SK-N-SH (cell line): ENCODE results near the gene ROBO1. TPM values are rescaled to one million over a fixed set of nuclear protein-coding genes. Genes with fewer than 3 reads are reported as not detected.

Experiments used
- CTCF ChIA-PET: fragments of 300-600, 350-600 bp; formaldehyde crosslinking; extraction: SDS; loops from one replicate; lab custom pipeline; 2021; lab: Yijun Ruan, JAX
- POLR2A ChIA-PET: fragments of 350-600 bp; sonication (Branson Sonifier 250); formaldehyde crosslinking; extraction: SDS; loops from one replicate; lab custom pipeline; 2020; ENCODE audit warnings: antibody characterized with exemption, inconsistent platforms; lab: Yijun Ruan, JAX
- DNase-seq: peaks from one replicate; pipeline ENCODE4 v3.0.0; 2012
- H2AFZ ChIP-seq: fragments of 200-600 bp; sonication (generic); 2 replicates; pipeline ENCODE4 v1.8.1; 2016; ENCODE audit warnings: antibody characterized with exemption, mild to moderate bottlenecking, low read depth
- H3F3A ChIP-seq: fragments of 200-600 bp; sonication (generic); replicated peaks from 2 replicates; pipeline ENCODE3; 2016; ENCODE audit warnings: antibody characterized with exemption, mild to moderate bottlenecking; ENCODE audit not compliant: insufficient read depth
- H3K27ac ChIP-seq, 2 experiments: fragments of 200-500 bp in 1 of 2; fragments of 200-600 bp in 1 of 2; sonication (Bioruptor generic) in 1 of 2; sonication (generic), shearing (Covaris generic) in 1 of 2; 2 replicates each; pipeline versions ENCODE4 v1.5.1 to v1.6.1; 2014 to 2016; ENCODE audit warnings: low read depth in 2 of 2, inconsistent platforms in 1 of 2, low read length in 1 of 2, mild to moderate bottlenecking in 1 of 2, mixed read lengths in 1 of 2
- H3K27me3 ChIP-seq: fragments of 200-600 bp; sonication (generic), shearing (Covaris generic); 2 replicates; pipeline ENCODE4 v1.6.1; 2016; ENCODE audit warnings: mixed run types; ENCODE audit not compliant: insufficient read depth
- H3K36me3 ChIP-seq, 2 experiments: fragments of 200-500 bp in 1 of 2; fragments of 200-600 bp in 1 of 2; sonication (Bioruptor generic) in 1 of 2; sonication (generic) in 1 of 2; replicated peaks in 1 of 2; 2 replicates each; pipeline versions ENCODE3 to v1.5.1; 2014 to 2016; ENCODE audit warnings: low read length in 1 of 2, mild to moderate bottlenecking in 1 of 2; ENCODE audit not compliant: insufficient read depth in 2 of 2, control insufficient read depth in 1 of 2
- H3K4me1 ChIP-seq, 2 experiments: fragments of 200-500 bp in 1 of 2; fragments of 200-600 bp in 1 of 2; sonication (Bioruptor generic) in 1 of 2; sonication (generic), shearing (Covaris generic) in 1 of 2; 2 replicates each; pipeline versions ENCODE4 v1.5.1 to v1.6.1; 2014 to 2016; ENCODE audit warnings: low read depth in 1 of 2, low read length in 1 of 2, mixed run types in 1 of 2; ENCODE audit not compliant: insufficient read depth in 2 of 2, control insufficient read depth in 1 of 2
- H3K4me2 ChIP-seq: fragments of 200-600 bp; sonication (generic), shearing (Covaris generic); 2 replicates; pipeline ENCODE4 v1.6.1; 2017; ENCODE audit warnings: mixed run types
- H3K4me3 ChIP-seq, 2 experiments: fragments of 200-500 bp in 1 of 2; fragments of 200-600 bp in 1 of 2; sonication (Bioruptor generic) in 1 of 2; sonication (generic), shearing (Covaris generic) in 1 of 2; 2 replicates each; pipeline versions ENCODE4 v1.5.1 to v1.8.1; 2014 to 2016; ENCODE audit warnings: low read depth in 2 of 2, inconsistent platforms in 1 of 2, low read length in 1 of 2, mild to moderate bottlenecking in 1 of 2, mixed read lengths in 1 of 2, moderate library complexity in 1 of 2
- H3K79me2 ChIP-seq: fragments of 200-600 bp; sonication (generic); 2 replicates; pipeline ENCODE4 v1.8.1; 2017; ENCODE audit warnings: mild to moderate bottlenecking; ENCODE audit not compliant: insufficient read depth
- H3K9ac ChIP-seq: fragments of 200-600 bp; sonication (generic); 2 replicates; pipeline ENCODE4 v1.6.1; 2017; ENCODE audit warnings: mixed run types
- H3K9me2 ChIP-seq: fragments of 200-600 bp; sonication (generic); 2 replicates; pipeline ENCODE4 v1.6.1; 2017; ENCODE audit warnings: mixed run types
- H3K9me3 ChIP-seq: fragments of 200-600 bp; sonication (generic); 2 replicates; pipeline ENCODE4 v1.6.1; 2017; ENCODE audit warnings: mixed run types, mild to moderate bottlenecking, moderate library complexity
- H4K20me1 ChIP-seq: fragments of 200-600 bp; sonication (generic); 2 replicates; pipeline ENCODE4 v1.6.1; 2017; ENCODE audit warnings: mild to moderate bottlenecking, mixed run types; ENCODE audit not compliant: insufficient read depth
- EZH2phosphoT487 ChIP-seq: fragments of 200-600 bp; sonication (generic); IDR thresholded peaks from 2 replicates; pipeline ENCODE4 v1.6.1; 2017; ENCODE audit warnings: low read depth, mixed run types, mild to moderate bottlenecking, antibody characterized with exemption, moderate library complexity, borderline replicate concordance
- FOXM1 ChIP-seq: IDR thresholded peaks from 2 replicates; pipeline ENCODE4 v1.4.0; 2012; ENCODE audit warnings: low read depth, mild to moderate bottlenecking
- GABPA ChIP-seq: IDR thresholded peaks from 2 replicates; pipeline ENCODE4 v1.4.0; 2012; ENCODE audit warnings: low read depth, mild to moderate bottlenecking
- GATA2 ChIP-seq: sonication (generic); formaldehyde crosslinking; IDR thresholded peaks from 2 replicates; pipeline ENCODE4 v1.5.0; 2020; ENCODE audit warnings: mild to moderate bottlenecking, missing genetic modification reagents
- MEF2A ChIP-seq: IDR thresholded peaks from 2 replicates; pipeline ENCODE4 v1.4.0; 2012; ENCODE audit warnings: low read depth, borderline replicate concordance
- NRF1 ChIP-seq: IDR thresholded peaks from 2 replicates; pipeline ENCODE4 v1.6.1; 2012; ENCODE audit warnings: low read depth, mild to moderate bottlenecking, low read length
- POLR2AphosphoS5 ChIP-seq: IDR thresholded peaks from 2 replicates; pipeline ENCODE4 v1.6.1; 2012; ENCODE audit warnings: low read depth, low read length
- RAD21 ChIP-seq: IDR thresholded peaks from 2 replicates; pipeline ENCODE4 v1.6.1; 2012; ENCODE audit warnings: mild to moderate bottlenecking, low read length
- RCOR1 ChIP-seq: fragments of 150-350 bp; IDR thresholded peaks from 2 replicates; pipeline ENCODE4 v1.6.1; 2017; ENCODE audit warnings: antibody characterized with exemption, low read length
- SIN3A ChIP-seq: IDR thresholded peaks from 2 replicates; pipeline ENCODE4 v1.6.1; 2012; ENCODE audit warnings: low read depth, mild to moderate bottlenecking, low read length, moderate library complexity, borderline replicate concordance
- SMC3 ChIP-seq: IDR thresholded peaks from 2 replicates; pipeline ENCODE4 v1.6.1; 2012; ENCODE audit warnings: low read depth, low read length, improper control_type of control experiment
- TEAD4 ChIP-seq: IDR thresholded peaks from 2 replicates; pipeline ENCODE4 v1.4.0; 2012; ENCODE audit warnings: mild to moderate bottlenecking, borderline replicate concordance; ENCODE audit not compliant: insufficient read depth
- YY1 ChIP-seq: IDR thresholded peaks from 2 replicates; pipeline ENCODE4 v1.4.0; 2012; ENCODE audit warnings: low read depth, mild to moderate bottlenecking
- WGBS: methylation state at CpG from one replicate; pipeline ENCODE4 v1.1.6; 2017; ENCODE audit warnings: low lambda C conversion rate; 5-methylcytosine and 5-hydroxymethylcytosine counted together
- polyA plus RNA-seq, 3 experiments: library from polyadenylated mRNA; depleted of rRNA; stranded (reverse); fragments of >200 nt; gene quantifications; 2 replicates each; pipeline ENCODE4 v1.2.3, GENCODE V29; 2012
- TF ChIP-seq, protein P1 (sequence below): IDR thresholded peaks from 2 replicates; pipeline ENCODE4; 2012
- TF ChIP-seq, protein P2 (sequence below): fragments of 150-350 bp; IDR thresholded peaks from 2 replicates; pipeline ENCODE4 v1.6.1; 2016; ENCODE audit warnings: mild to moderate bottlenecking, low read depth, low read length
- TF ChIP-seq, protein P3 (sequence below): fragments of 150-350 bp; IDR thresholded peaks from 2 replicates; pipeline ENCODE4 v1.6.1; 2017; ENCODE audit warnings: antibody characterized with exemption, low read length, low read depth, borderline replicate concordance
- TF ChIP-seq, protein P4 (sequence below): IDR thresholded peaks from 2 replicates; pipeline ENCODE4 v1.4.0; 2012; ENCODE audit warnings: low read depth, borderline replicate concordance
- TF ChIP-seq, protein P5 (sequence below): IDR thresholded peaks from 2 replicates; pipeline ENCODE4 v1.4.0; 2012; ENCODE audit warnings: low read depth, borderline replicate concordance
- TF ChIP-seq, protein P6 (sequence below): IDR thresholded peaks from 2 replicates; pipeline ENCODE4 v1.4.0; 2012; ENCODE audit warnings: low read depth

The ROBO1 gene
- polyA plus RNA-seq, 1 of the 3 experiments (the other 2 are of a cell fraction) = 22.7 TPM

DNA sequence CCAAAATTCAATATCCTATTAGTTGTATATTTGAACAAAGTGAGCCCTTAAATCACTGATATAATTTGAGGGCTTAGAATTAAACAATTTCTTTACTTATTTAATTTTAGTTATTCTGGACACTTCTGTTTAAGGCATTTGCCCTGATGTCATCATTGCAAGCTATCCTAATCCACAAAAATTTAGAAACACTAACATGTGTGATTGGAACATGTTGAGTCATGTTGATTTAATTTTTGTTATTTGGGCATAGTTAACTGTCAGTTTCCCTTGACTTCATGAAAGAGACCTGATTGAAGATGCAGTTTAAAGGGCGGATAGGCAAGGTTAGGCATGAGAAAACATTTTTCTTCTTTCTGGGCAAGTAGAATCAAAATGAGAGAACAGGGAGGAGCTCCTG is 682.6 kb downstream of the ROBO1 start:
- ChIA-PET CTCF (interaction anchor here (1.1 to 5.4 kb wide), 8 partner anchors 18 to 433 kb away, joined by 3 to 90 read pairs (median 12); no protein-coding TSS in a partner anchor), POLR2A (no interaction called here)
- H3F3A ChIP-seq = no peaks in the 10 kb centered on the region
- H3K9me3 ChIP-seq = no peaks in the 10 kb centered on the region
- no peak overlapping the region for H3K9ac ChIP-seq
- no peak overlapping the region for H3K4me3 ChIP-seq
- WGBS = 81% methylated on average over 1 of the region's 1 CpG
- no peak for TF ChIP-seq POLR2AphosphoS5
- TF ChIP-seq, protein P1, sequence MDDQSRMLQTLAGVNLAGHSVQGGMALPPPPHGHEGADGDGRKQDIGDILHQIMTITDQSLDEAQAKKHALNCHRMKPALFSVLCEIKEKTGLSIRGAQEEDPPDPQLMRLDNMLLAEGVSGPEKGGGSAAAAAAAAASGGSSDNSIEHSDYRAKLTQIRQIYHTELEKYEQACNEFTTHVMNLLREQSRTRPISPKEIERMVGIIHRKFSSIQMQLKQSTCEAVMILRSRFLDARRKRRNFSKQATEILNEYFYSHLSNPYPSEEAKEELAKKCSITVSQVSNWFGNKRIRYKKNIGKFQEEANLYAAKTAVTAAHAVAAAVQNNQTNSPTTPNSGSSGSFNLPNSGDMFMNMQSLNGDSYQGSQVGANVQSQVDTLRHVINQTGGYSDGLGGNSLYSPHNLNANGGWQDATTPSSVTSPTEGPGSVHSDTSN = no peak
- TF ChIP-seq TEAD4 = no peak
- no peaks in the 10 kb centered on the region for H3K36me3 ChIP-seq
- H3K9me2 ChIP-seq = no peaks in the 10 kb centered on the region
- no peaks in the 10 kb centered on the region for H4K20me1 ChIP-seq
- no peak for DNase-seq
- no peaks in the 10 kb centered on the region for H3K79me2 ChIP-seq
- H3K4me1 ChIP-seq = no peaks in the 10 kb centered on the region; a peak in 1 of 4 replicates
- no peak overlapping the region for H3K4me2 ChIP-seq
- no peaks in the 10 kb centered on the region for H3K27me3 ChIP-seq
- H3K27ac ChIP-seq = no peak overlapping the region
- peak overlapping the region; percentile 10; the same call in 1 of the 2 replicates for H2AFZ ChIP-seq

DNA sequence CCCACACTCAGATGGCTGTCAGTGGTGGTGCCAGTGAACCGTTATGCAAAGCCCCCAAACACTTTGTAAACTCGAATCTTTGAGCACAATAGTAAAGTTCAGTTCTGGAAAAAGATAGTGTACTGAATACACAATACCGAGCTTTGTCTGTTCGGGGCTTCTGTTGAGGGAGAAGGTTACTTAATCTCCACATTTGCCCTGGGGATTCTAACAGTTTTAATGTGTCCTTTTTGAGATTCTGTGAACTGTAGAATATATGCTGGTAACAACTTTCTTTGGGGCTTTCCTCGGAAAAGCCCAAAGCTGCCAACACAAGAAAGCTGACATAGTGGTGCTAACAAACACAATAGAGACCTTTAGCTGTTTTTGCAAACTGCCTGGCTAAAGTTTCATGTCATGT is 686.5 kb downstream of the ROBO1 start:
- 61% methylated on average over 5 of the region's 5 CpGs for WGBS
- Histone ChIP-seq H3K4me3 (no peak overlapping the region), H4K20me1 (no peaks in the 10 kb centered on the region), H3K79me2 (no peaks in the 10 kb centered on the region), H3K9me2 (no peaks in the 10 kb centered on the region), H3F3A (no peaks in the 10 kb centered on the region), H3K4me1 (no peaks in the 10 kb centered on the region; a peak in 1 of 4 replicates), H3K27me3 (no peaks in the 10 kb centered on the region), H3K27ac (no peak overlapping the region), H3K36me3 (no peaks in the 10 kb centered on the region), H3K4me2 (no peak overlapping the region), H3K9ac (no peak overlapping the region), H3K9me3 (no peaks in the 10 kb centered on the region), H2AFZ (no peak overlapping the region)
- ChIA-PET CTCF (interaction anchor here (0.6 to 1.0 kb wide), 2 partner anchors 281 to 644 kb away, joined by 3 read pairs; no protein-coding TSS in a partner anchor), POLR2A (no interaction called here)
- no peak for TF ChIP-seq POLR2AphosphoS5
- TF ChIP-seq, protein P2, sequence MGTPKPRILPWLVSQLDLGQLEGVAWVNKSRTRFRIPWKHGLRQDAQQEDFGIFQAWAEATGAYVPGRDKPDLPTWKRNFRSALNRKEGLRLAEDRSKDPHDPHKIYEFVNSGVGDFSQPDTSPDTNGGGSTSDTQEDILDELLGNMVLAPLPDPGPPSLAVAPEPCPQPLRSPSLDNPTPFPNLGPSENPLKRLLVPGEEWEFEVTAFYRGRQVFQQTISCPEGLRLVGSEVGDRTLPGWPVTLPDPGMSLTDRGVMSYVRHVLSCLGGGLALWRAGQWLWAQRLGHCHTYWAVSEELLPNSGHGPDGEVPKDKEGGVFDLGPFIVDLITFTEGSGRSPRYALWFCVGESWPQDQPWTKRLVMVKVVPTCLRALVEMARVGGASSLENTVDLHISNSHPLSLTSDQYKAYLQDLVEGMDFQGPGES = no peak
- TF ChIP-seq, protein P3, sequence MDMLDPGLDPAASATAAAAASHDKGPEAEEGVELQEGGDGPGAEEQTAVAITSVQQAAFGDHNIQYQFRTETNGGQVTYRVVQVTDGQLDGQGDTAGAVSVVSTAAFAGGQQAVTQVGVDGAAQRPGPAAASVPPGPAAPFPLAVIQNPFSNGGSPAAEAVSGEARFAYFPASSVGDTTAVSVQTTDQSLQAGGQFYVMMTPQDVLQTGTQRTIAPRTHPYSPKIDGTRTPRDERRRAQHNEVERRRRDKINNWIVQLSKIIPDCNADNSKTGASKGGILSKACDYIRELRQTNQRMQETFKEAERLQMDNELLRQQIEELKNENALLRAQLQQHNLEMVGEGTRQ = no peak
- TF ChIP-seq EZH2phosphoT487 = no peak
- TF ChIP-seq RAD21 = no peak
- no peak for TF ChIP-seq GATA2 (CRISPR knock-in tag)
- TF ChIP-seq, protein P4, sequence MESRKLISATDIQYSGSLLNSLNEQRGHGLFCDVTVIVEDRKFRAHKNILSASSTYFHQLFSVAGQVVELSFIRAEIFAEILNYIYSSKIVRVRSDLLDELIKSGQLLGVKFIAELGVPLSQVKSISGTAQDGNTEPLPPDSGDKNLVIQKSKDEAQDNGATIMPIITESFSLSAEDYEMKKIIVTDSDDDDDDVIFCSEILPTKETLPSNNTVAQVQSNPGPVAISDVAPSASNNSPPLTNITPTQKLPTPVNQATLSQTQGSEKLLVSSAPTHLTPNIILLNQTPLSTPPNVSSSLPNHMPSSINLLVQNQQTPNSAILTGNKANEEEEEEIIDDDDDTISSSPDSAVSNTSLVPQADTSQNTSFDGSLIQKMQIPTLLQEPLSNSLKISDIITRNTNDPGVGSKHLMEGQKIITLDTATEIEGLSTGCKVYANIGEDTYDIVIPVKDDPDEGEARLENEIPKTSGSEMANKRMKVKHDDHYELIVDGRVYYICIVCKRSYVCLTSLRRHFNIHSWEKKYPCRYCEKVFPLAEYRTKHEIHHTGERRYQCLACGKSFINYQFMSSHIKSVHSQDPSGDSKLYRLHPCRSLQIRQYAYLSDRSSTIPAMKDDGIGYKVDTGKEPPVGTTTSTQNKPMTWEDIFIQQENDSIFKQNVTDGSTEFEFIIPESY = no peak
- TF ChIP-seq, protein P5, sequence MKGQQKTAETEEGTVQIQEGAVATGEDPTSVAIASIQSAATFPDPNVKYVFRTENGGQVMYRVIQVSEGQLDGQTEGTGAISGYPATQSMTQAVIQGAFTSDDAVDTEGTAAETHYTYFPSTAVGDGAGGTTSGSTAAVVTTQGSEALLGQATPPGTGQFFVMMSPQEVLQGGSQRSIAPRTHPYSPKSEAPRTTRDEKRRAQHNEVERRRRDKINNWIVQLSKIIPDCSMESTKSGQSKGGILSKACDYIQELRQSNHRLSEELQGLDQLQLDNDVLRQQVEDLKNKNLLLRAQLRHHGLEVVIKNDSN = no peak
- TF ChIP-seq NRF1 = no peak
- no peak for TF ChIP-seq SMC3
- TF ChIP-seq FOXM1 = no peak
- no peak for TF ChIP-seq GABPA
- no peak for TF ChIP-seq MEF2A
- TF ChIP-seq YY1 = no peak
- no peak for TF ChIP-seq SIN3A
- no peak for TF ChIP-seq RCOR1
- TF ChIP-seq, protein P6, sequence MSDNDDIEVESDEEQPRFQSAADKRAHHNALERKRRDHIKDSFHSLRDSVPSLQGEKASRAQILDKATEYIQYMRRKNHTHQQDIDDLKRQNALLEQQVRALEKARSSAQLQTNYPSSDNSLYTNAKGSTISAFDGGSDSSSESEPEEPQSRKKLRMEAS = no peak
- TF ChIP-seq, protein P1 = no peak
- no peak for DNase-seq
